ENCODE measurements around the gene MPPE1. TPM values are rescaled to one million over a fixed set of nuclear protein-coding genes. Genes with fewer than 3 reads are reported as not detected.

The MPPE1 gene
- total RNA-seq: 10 to 100 TPM; 22.3 to 40.5 TPM

DNA sequence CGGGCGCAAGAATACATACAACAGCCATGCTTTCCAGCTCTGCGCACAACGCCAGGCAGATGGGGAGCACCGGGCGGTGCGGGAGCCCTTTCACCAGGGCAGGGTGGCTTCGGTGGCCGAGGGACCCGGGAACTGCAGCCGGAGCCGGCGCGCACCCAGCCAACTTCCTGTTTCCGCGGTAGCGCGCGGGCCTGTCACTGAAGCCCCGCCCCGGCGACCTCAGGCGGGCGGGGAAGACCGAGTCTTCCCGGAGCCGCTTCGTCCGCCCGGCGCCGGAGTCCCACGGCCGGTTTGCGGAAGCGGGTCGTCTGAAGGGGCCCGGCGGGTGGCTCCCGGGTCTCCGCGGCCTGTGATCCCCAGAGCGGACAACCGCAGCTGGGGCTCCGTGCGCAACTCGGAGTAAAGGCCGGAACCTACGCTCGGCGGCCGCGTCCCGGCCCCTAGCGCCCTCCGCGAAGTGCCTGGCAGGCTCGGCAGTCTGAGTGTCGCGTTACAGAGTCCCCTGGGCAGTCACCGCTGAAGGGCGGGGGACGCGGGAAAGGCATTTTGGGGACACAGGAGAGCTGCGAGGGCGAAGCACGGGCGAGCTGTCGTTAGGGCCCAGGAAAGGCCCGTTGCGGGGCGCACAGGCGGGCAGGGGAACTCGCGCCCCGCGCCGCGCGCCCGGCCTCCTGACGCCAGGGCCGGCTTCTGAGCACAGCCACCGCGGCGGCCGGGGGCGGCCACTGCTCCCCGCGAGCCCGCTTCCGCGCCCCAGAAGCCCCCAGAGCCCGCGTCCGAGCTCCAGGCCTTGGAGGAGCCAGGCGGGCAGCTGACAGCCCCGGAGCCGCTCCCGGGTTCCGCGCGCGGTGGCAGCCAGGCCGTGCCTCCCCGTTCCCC is at the start of gene MPPE1:
TSS of gene MPPE1 (minus strand) at position 136 of the 879 bp plus-strand sequence. CDS start 11,053 bp downstream, outside the sequence.
- Histone ChIP-seq H3K36me3 (no peaks in the 10 kb centered on the region), H3K9me3 (no peaks in the 10 kb centered on the region), H3K27ac (peak within 1 kb of the TSS; percentile 98 to 100), H3K27me3 (replicated peaks; ENCODE audit: insufficient read depth) (no peaks in the 10 kb centered on the region), H3K4me3 (peak within 1 kb of the TSS; percentile 99), H3K4me1 (ENCODE audit: control insufficient read depth in 1 of 2, low read depth in 2 of 2) (peaks cover 12 to 20% of the 10 kb centered on the region in 2 donors)
- TF ChIP-seq, protein P1, sequence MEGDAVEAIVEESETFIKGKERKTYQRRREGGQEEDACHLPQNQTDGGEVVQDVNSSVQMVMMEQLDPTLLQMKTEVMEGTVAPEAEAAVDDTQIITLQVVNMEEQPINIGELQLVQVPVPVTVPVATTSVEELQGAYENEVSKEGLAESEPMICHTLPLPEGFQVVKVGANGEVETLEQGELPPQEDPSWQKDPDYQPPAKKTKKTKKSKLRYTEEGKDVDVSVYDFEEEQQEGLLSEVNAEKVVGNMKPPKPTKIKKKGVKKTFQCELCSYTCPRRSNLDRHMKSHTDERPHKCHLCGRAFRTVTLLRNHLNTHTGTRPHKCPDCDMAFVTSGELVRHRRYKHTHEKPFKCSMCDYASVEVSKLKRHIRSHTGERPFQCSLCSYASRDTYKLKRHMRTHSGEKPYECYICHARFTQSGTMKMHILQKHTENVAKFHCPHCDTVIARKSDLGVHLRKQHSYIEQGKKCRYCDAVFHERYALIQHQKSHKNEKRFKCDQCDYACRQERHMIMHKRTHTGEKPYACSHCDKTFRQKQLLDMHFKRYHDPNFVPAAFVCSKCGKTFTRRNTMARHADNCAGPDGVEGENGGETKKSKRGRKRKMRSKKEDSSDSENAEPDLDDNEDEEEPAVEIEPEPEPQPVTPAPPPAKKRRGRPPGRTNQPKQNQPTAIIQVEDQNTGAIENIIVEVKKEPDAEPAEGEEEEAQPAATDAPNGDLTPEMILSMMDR (IDR thresholded peaks at IDR 0.05): no peak
- ATAC-seq (ENCODE audit: insufficient number of reproducible peaks, low FRiP score, low read depth): peak; percentile 89
- peak; percentile 62 for DNase-seq (ENCODE audit: low spot score)

GRCh38 chr18:11957636-11958035 is 49.5 kb upstream of the MPPE1 start:
- Histone ChIP-seq H3K36me3 (no peaks in the 10 kb centered on the region), H3K4me3 (no peak overlapping the region), H3K9me3 (peaks cover 6% of the 10 kb centered on the region), H3K27ac (no peak overlapping the region), H3K4me1 (ENCODE audit: control insufficient read depth in 1 of 2, low read depth in 2 of 2) (no peaks in the 10 kb centered on the region), H3K27me3 (replicated peaks; ENCODE audit: insufficient read depth) (no peaks in the 10 kb centered on the region)
- TF ChIP-seq, protein P1 (IDR thresholded peaks at IDR 0.05): no peak
- DNase-seq (ENCODE audit: low spot score): no peak
- ATAC-seq (ENCODE audit: insufficient number of reproducible peaks, low FRiP score, low read depth): no peak

GRCh38 chr18:11956371-11957308 is 48.5 kb upstream of the MPPE1 start:
- no peak for DNase-seq (ENCODE audit: low spot score)
- TF ChIP-seq, protein P1 (IDR thresholded peaks at IDR 0.05): no peak
- no peak overlapping the region for H3K27ac ChIP-seq
- H3K27me3 ChIP-seq (replicated peaks; ENCODE audit: insufficient read depth): no peaks in the 10 kb centered on the region
- no peak for ATAC-seq (ENCODE audit: insufficient number of reproducible peaks, low FRiP score, low read depth)
- no peaks in the 10 kb centered on the region for H3K36me3 ChIP-seq
- H3K9me3 ChIP-seq: peaks cover 6% of the 10 kb centered on the region
- no peaks in the 10 kb centered on the region for H3K4me1 ChIP-seq (ENCODE audit: control insufficient read depth in 1 of 2, low read depth in 2 of 2)
- no peak overlapping the region for H3K4me3 ChIP-seq

DNA sequence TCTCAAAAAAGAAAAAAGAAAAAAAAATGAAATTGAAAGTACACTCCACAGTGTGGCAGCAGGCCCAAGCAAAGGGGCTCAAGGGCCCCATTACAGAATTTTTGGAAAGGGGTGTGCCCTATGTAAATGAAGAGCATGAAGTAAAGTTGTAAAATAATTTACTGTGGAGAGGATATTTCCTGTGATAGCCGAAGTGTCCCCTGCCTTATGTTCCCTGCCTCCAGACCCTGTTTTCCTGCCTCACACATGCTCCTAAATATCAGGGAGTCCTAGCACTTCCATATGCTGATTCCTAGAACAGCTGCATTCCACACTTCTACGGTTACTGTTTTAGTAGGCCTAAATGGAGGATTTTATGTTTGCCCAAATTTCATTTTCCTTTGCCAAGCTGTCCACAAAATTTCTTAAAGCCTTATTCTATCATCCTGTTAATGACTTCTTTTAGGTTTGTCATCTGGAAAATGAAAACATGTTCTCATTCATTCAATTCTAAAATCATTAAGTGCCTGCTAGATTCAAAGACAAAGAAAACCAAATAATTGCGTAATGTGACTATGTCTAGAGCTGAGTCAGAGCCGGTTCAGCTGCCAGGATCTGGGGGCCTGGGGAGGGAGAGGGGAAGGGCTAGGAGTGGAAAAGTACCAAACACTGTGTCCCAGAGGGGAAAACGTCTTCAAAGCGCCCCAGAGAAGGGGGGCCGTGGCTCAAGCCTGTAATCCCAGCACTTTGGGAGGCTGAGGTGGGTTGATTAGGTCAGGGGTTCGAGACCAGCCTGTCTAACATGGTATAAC is 47.3 kb upstream of the MPPE1 start:
- Histone ChIP-seq H3K4me3 (no peak overlapping the region), H3K36me3 (no peaks in the 10 kb centered on the region), H3K4me1 (ENCODE audit: control insufficient read depth in 1 of 2, low read depth in 2 of 2) (no peaks in the 10 kb centered on the region), H3K27me3 (replicated peaks; ENCODE audit: insufficient read depth) (no peaks in the 10 kb centered on the region), H3K9me3 (peaks cover 6% of the 10 kb centered on the region), H3K27ac (no peak overlapping the region)
- TF ChIP-seq, protein P1 (IDR thresholded peaks at IDR 0.05): no peak
- no peak for ATAC-seq (ENCODE audit: insufficient number of reproducible peaks, low FRiP score, low read depth)
- DNase-seq (ENCODE audit: low spot score): no peak
